T47D (cell line): ENCODE measurements around the gene PLCG2.
"Not testable (repeated sequence)": the region's sequence is repeated elsewhere in the genome, so short reads cannot be mapped to it uniquely, and the experiment has no call there.

Source experiments
- DNase-seq, 2 experiments: peaks; one replicate each; pipeline versions ENCODE4 v3.0.0 to v3.0.0-alpha.2; 2011 to 2012; ENCODE audit warnings: low read depth in 1 of 2, low spot score in 1 of 2
- JUND ChIP-seq: IDR thresholded peaks from 2 replicates; pipeline ENCODE4 v1.6.1; 2012; ENCODE audit warnings: low read depth
- in situ Hi-C: cut with HindIII; loops from 2 replicates; pipeline ENCODE4 v1.10.0; 2016; ENCODE audit warnings: low sequenced_read_pairs, low pct_unique_long_range_greater_than_20kb

The PLCG2 gene

GRCh38 chr16:81786321-81786720 is 7.2 kb downstream of the PLCG2 start:
- DNase-seq = peak in 1 of 2 experiments; percentile 15
- in situ Hi-C loops = no loop called here
- no peak for TF ChIP-seq JUND

- in situ Hi-C loops = no loop called here
- TF ChIP-seq JUND = no peak
These were observed 7.8 kb downstream of the PLCG2 start for GRCh38 chr16:81786868-81787267.

DNA sequence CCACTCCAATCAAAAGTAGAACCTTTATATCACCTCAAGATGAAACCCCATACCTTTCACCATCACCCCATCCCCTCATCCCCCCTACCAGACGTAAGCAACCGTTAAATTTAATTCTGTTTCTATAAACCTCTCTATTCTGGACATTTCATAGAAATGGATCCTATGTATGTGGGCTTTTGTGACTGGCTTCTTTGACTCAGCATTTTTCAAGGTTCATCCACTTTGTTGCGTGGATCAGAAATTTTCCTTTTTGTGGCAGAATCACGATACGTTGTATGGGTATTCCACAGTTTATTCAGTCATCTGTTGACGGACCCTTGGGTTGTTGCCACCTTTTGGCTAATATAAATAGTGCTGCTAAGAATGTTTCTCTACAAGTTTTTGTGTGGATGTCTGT is 8.6 kb downstream of the PLCG2 start:
- DNase-seq = no peak
- no peak for TF ChIP-seq JUND
- in situ Hi-C loops = no loop called here

More at GRCh38 chr16:81786868-81787267, 7.8 kb downstream of the PLCG2 start:
- no peak for DNase-seq

DNA sequence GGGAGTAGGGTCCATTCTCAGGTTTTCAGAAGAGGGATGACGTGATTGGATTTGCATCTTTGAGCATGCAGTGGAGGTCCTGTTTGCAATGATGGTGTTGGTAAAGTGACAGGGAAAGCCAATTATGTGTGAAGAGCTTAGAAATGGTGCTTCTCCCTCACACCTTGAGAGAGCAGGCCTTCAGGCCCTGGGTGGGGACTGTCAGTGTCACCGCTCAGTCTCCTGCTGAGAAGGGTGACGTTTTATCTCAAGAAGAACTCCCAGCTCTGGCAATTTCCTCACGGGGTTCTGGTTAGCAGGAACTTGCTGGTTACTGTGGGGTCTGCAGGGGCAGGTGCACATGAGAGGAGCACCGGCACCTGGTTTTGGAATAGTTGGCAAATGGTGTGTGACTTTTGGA is 11.2 kb downstream of the PLCG2 start:
- TF ChIP-seq JUND = no peak
- in situ Hi-C loops = no loop called here
- DNase-seq = no peak

GRCh38 chr16:81790830-81791435 is 11.8 kb downstream of the PLCG2 start:
- no peak for TF ChIP-seq JUND
- in situ Hi-C loops = no loop called here
- no peak for DNase-seq

DNA sequence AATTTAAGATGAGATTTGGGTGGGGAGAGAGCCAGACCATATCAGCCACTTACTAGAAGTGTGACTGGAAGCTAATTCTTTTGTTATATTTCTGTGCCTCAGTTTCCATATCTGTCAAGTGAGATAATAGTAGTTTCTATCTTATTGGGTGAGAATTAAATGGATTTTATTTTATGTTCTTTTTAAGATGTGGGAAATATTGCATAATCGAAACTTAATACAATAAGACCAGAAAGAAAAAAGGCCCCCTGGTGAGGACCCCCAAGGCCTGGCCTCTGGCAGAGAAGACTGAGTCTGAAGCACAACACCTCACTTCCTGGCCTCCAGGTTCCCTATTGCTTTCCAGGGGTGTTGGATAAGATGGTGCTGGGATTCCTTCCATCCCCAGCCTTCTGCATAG is 13.7 kb downstream of the PLCG2 start:
- no peak for TF ChIP-seq JUND
- in situ Hi-C loops = no loop called here

GRCh38 chr16:81795193-81795592 is 16.1 kb downstream of the PLCG2 start:
- in situ Hi-C loops = no loop called here
- no peak for DNase-seq
- no peak for TF ChIP-seq JUND

More for the DNA sequence above, 13.7 kb downstream of the PLCG2 start:
- DNase-seq = no peak

- in situ Hi-C loops = no loop called here
- no peak for DNase-seq
- TF ChIP-seq JUND = no peak
These were observed 16.9 kb downstream of the PLCG2 start for GRCh38 chr16:81796035-81796434.

DNA sequence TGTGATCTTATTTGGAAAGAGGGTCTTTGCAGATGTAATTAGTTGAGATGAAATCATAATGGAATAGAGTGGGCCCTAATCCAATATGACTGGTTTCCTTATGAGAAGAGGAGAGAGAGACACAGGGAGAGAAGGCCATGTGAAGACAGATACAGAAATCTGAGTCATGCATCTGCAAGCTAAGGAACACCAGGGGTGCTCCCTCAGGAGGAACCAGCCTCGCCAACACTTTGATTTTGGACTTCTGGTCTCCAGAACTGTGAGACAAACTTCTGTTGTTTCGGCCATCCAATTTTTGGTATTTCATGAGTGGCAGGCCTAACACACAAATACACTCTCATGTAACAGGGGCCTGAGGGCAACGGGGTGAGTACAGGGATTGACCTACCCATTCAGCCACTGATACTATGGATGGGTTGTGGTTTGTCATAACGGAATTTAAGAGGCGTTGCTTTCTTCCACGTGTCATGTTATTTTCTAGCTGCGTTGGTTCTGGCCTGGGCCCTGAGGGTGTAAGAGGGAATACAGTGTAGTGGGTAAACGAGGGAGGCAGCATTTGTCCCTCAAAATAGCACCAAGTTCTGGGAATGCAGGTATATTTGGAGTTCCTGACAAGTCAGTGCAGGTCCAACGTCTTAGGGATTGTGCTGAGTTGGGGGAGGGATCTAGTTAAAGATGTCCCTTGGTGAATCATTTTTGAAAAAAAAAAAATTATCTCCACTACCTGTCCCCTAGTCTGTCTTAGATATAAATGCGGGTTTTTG is 17.7 kb downstream of the PLCG2 start:
- TF ChIP-seq JUND = no peak
- in situ Hi-C loops = no loop called here
- no peak for DNase-seq

DNA sequence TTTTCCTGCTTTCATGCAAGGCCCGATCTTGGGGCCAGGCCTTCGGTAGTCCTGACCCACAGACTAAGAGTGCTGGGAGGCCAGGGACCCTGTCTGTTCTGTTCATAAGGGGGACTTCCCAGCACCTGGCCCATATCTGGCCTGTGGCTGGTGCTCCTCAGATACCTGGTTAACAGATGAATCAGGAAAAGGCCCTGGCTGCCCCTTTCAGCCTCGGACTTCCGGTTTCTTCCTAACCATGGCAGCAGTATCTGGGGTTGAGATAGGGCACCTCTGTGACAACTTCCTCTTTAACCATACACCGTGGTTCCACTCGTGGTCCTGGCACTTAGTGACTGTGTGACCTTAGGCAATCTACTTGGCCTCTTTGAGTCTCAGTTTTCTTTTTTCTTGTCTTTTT is 18.4 kb downstream of the PLCG2 start:
- TF ChIP-seq JUND = no peak
- no peak for DNase-seq
- in situ Hi-C loops = no loop called here

DNA sequence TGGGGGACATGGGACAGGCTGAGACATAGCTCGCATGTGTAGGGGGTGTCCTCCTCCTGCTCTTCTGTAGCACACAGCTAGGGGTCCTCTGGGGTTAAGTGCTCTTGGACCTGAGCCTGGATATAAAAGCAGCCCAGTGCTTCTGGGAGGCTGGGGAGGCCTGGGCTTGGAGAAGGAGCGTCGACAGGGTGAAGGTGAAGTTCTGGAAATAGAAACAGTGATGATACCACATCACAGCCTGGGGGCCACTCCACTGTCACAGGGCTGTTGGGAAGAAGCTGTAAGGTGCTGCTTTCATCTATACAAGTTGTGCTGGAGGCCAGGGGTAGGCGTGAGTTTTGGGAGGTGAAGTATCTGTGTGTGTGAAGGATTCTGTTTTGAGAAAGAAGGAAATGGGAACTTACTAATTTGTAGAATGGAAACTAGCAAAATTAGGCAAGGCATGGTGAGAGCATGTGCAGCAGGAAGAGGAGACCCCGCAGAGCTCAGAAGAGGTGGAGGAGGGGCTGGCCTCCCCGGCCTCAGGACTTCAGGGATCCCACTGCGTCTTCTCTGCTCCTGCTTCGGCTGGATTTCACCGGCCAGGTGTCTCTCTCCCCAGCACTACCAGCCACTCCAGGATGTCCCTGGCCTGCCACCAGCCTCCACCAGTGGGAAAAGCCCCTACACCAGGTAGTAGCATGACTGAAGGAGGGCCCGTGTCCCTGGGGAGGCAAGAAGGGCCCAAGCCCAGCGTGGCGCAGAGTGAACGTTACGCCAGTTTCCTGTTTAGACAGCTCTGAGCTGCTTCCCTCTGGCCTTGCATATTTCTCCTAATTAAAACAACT is 19.4 kb downstream of the PLCG2 start:
- TF ChIP-seq JUND = no peak
- no peak for DNase-seq
- in situ Hi-C loops = no loop called here

- TF ChIP-seq JUND = no peak
- no peak for DNase-seq
- in situ Hi-C loops = no loop called here
These were observed 20.0 kb downstream of the PLCG2 start for GRCh38 chr16:81799138-81799504.

- in situ Hi-C loops, DNase-seq: not testable (repeated sequence)
These were observed 22.6 kb downstream of the PLCG2 start for GRCh38 chr16:81801724-81802123.
